Sigmoid colon (tissue), 4 donors: ENCODE results near the gene IL1RAPL1.

Experiments used
- CTCF ChIP-seq, 4 experiments: fragments of 450-650 bp in 3 of 4; fragments of 200-600 bp in 1 of 4; IDR thresholded peaks; one replicate each; pipeline ENCODE4 v1.5.1; 2016 to 2019; ENCODE audit warnings: antibody characterized with exemption in 4 of 4, mild to moderate bottlenecking in 3 of 4, moderate library complexity in 2 of 4
- EP300 ChIP-seq, 4 donors: sonication (generic); formaldehyde crosslinking; IDR thresholded peaks; one replicate each; pipeline ENCODE4 v1.6.1; 2017; ENCODE audit warnings: antibody characterized with exemption in 4 of 4
- POLR2A ChIP-seq, 2 donors: fragments of 450-650 bp; IDR thresholded peaks; one replicate each; pipeline ENCODE4 v1.6.1; 2016; ENCODE audit warnings: antibody characterized with exemption in 2 of 2, mild to moderate bottlenecking in 2 of 2, moderate library complexity in 2 of 2

GRCh38 chrX:29491659-29492058, 904.4 kb downstream of the IL1RAPL1 start:
- TF ChIP-seq POLR2A (IDR thresholded peaks at IDR 0.05) (no peak), CTCF (IDR thresholded peaks at IDR 0.05) (no peak), EP300 (IDR thresholded peaks at IDR 0.05) (no peak)
